Natural killer cell (primary cell): ENCODE measurements around the gene FTCD. TPM values are rescaled to one million over a fixed set of nuclear protein-coding genes. Genes with fewer than 3 reads are reported as not detected.
"Not testable (repeated sequence)": the region's sequence is repeated elsewhere in the genome, so short reads cannot be mapped to it uniquely, and the experiment has no call there.

ENCODE experiments used
- ATAC-seq, 3 donors: fragments of 150-1000 bp in 2 of 3; fragments of 200-7000 bp in 1 of 3; cut with Tn5 transposase; 1 replicate in 1 of 3; 2 replicates in 2 of 3; pipeline ENCODE4 v1.10.0; 2021; ENCODE audit warnings: mild to moderate bottlenecking in 2 of 3, moderate library complexity in 2 of 3
- DNase-seq, 2 donors: peaks; one replicate each; pipeline versions ENCODE4 v3.0.0 to v3.0.0-alpha.2; 2013 to 2021; ENCODE audit warnings: mixed read lengths in 1 of 2
- H3K27ac ChIP-seq: one replicate; pipeline ENCODE4 v1.5.1; 2013; ENCODE audit warnings: mild to moderate bottlenecking, low read length
- H3K27me3 ChIP-seq: one replicate; pipeline ENCODE4 v1.6.1; 2013; ENCODE audit warnings: low read length; ENCODE audit not compliant: control insufficient read depth, insufficient read depth
- H3K36me3 ChIP-seq: one replicate; pipeline ENCODE4 v1.6.1; 2013; ENCODE audit warnings: low read length; ENCODE audit not compliant: control insufficient read depth, insufficient read depth
- H3K4me1 ChIP-seq: one replicate; pipeline ENCODE4 v1.6.1; 2013; ENCODE audit warnings: low read length; ENCODE audit not compliant: control insufficient read depth, insufficient read depth
- H3K4me3 ChIP-seq: one replicate; pipeline ENCODE4 v1.5.1; 2013; ENCODE audit warnings: low read length
- H3K9me3 ChIP-seq: one replicate; pipeline ENCODE4 v1.6.1; 2013; ENCODE audit warnings: low read length; ENCODE audit not compliant: control insufficient read depth, insufficient read depth
- H3K27ac Mint-ChIP-seq, 2 donors: one replicate each; pipeline ENCODE4 v1.8.0; 2022; ENCODE audit warnings: mild to moderate bottlenecking in 2 of 2, mixed read lengths in 2 of 2, moderate library complexity in 1 of 2
- H3K27me3 Mint-ChIP-seq, 2 donors: one replicate each; pipeline ENCODE4 v1.8.0; 2022; ENCODE audit warnings: low read depth in 2 of 2, mixed read lengths in 2 of 2
- H3K36me3 Mint-ChIP-seq: one replicate; pipeline ENCODE4 v1.8.0; 2022; ENCODE audit warnings: mixed read lengths
- H3K4me1 Mint-ChIP-seq, 2 donors: one replicate each; pipeline ENCODE4 v1.8.0; 2022; ENCODE audit warnings: mixed read lengths in 2 of 2
- H3K4me3 Mint-ChIP-seq: one replicate; pipeline ENCODE4 v1.8.0; 2022; ENCODE audit warnings: mild to moderate bottlenecking, moderate library complexity, mixed read lengths
- H3K9me3 Mint-ChIP-seq, 2 donors: one replicate each; pipeline ENCODE4 v1.8.0; 2022; ENCODE audit warnings: mixed read lengths in 2 of 2
- WGBS: methylation state at CpG from one replicate; pipeline ENCODE4 v1.1.7; 2013; ENCODE audit warnings: missing lambda C conversion rate; ENCODE audit not compliant: insufficient coverage; 5-methylcytosine and 5-hydroxymethylcytosine counted together
- intact Hi-C: fragments of 100-400 bp; cut with micrococcal nuclease; formaldehyde crosslinking; loops from one replicate; pipeline ENCODE4 v1.14.2; 2022
- total RNA-seq, 4 donors: library from RNA; stranded (reverse); fragments of 120-200 nt in 1 of 4; gene quantifications; one replicate each; pipeline versions ENCODE4 v1.2.3 to v1.2.4, GENCODE V29; 2013 to 2022
- TF ChIP-seq, protein P1 (sequence below): fragments of 200-600 bp; IDR thresholded peaks from one replicate; pipeline ENCODE4 v1.8.0; 2022; ENCODE audit warnings: antibody characterized with exemption

FTCD gene
- total RNA-seq, 3 donors from 2014 or later (not counting 1 experiment from before 2014, with no cell fraction given) = 0.34 TPM; not detected in 2

DNA sequence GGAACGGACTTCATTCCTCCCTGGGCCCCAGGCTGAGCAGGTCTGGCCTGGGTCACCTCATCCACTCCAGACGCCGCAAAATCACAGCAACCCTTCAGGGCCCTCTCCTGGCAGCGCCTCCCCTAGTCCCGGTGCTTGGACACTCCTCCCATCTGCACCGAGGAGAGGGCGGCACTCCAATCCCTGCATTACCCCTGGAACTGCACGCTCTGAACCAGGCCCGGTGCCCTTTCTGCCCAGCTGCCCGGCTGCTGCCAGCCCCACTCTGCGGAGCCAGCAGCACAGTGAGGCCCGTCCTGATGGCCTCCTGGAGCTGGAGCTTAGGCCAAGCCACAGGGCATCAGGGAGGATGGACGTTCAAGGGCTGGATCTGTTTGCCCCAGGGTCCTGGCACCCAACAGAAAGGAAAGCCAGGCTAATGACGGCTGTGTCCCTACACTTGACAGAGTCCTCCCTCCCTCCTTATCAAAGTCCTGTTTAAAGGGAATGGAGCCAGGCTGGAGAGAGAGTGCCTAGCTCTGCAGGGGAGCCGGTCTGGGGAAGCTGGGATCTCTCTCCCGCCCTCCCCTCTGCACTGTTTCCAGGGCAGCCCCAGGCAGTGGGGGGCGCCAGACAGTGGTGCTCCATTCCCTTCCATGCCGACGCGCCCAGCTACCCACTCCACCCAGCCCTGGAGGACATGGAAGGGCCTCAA, 44.7 kb downstream of the FTCD start:
- H3K36me3 ChIP-seq = no peaks in the 10 kb centered on the region
- Mint-ChIP-seq H3K27ac (no peak overlapping the region), H3K4me1 (no peaks in the 10 kb centered on the region), H3K9me3 (peaks cover 0 to 9% of the 10 kb centered on the region in 2 donors), H3K4me3 (no peak overlapping the region), H3K27me3 (peaks cover 0 to 9% of the 10 kb centered on the region in 2 donors), H3K36me3 (no peaks in the 10 kb centered on the region)
- ATAC-seq (no peak), DNase-seq (no peak)
- no peak overlapping the region for H3K27ac ChIP-seq
- TF ChIP-seq, protein P1, sequence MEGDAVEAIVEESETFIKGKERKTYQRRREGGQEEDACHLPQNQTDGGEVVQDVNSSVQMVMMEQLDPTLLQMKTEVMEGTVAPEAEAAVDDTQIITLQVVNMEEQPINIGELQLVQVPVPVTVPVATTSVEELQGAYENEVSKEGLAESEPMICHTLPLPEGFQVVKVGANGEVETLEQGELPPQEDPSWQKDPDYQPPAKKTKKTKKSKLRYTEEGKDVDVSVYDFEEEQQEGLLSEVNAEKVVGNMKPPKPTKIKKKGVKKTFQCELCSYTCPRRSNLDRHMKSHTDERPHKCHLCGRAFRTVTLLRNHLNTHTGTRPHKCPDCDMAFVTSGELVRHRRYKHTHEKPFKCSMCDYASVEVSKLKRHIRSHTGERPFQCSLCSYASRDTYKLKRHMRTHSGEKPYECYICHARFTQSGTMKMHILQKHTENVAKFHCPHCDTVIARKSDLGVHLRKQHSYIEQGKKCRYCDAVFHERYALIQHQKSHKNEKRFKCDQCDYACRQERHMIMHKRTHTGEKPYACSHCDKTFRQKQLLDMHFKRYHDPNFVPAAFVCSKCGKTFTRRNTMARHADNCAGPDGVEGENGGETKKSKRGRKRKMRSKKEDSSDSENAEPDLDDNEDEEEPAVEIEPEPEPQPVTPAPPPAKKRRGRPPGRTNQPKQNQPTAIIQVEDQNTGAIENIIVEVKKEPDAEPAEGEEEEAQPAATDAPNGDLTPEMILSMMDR = no peak
- intact Hi-C loops = no loop called here
- H3K4me3 ChIP-seq = no peak overlapping the region
- H3K27me3 ChIP-seq = no peaks in the 10 kb centered on the region
- peaks cover 4% of the 10 kb centered on the region for H3K9me3 ChIP-seq
- WGBS = 91% methylated on average over 19 of the region's 20 CpGs
- no peaks in the 10 kb centered on the region for H3K4me1 ChIP-seq

DNA sequence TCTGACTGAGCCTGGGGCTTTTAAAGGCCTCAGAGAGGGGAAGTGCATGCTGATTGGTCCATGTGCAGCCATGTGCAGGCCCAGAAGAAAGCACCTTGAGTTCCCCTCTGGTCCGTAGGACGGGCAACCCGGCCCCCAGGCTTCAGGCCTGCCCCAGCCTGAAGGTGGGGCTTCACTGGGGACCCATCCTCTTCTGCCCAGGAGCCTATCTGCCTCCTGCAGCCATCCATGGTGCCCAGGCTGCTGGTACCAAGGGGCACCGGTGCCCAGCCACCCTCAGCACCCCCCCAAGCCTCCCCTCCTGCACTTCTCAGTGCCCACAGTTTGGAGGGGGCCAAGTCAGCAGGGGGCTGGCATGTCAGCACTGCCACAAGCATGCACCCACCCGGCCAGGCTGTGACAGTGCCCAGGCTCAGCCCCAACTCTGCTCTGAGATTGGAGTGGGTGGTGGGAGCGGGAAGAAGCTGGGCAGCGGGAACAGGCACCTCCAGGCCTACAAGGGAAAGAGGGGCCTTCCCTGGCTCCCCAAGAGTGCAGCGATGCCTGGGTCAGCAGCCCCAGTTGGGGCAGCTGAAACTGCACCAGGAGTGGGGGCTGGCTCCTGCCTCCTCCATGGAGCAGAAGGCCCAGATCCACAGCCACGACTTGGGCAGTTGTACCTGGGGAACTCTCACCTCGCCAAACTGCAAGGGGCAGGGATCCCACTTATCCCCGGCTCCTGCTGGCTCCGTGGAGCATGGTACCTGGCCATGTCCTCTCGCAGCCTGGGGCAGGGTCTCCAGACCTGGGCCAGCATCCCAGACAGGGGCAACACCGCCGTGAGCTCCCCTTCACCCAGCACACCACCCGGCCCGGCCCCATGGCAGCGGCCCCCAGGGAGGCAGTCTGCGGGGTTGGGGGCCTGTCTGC, 45.8 kb downstream of the FTCD start:
- Histone ChIP-seq H3K36me3 (no peaks in the 10 kb centered on the region), H3K4me3 (no peak overlapping the region), H3K27ac (no peak overlapping the region), H3K27me3 (no peaks in the 10 kb centered on the region), H3K9me3 (no peaks in the 10 kb centered on the region), H3K4me1 (no peaks in the 10 kb centered on the region)
- intact Hi-C loops = no loop called here
- Mint-ChIP-seq H3K27me3 (peaks cover 3 to 15% of the 10 kb centered on the region in 2 donors), H3K4me3 (no peak overlapping the region), H3K36me3 (peaks cover 2% of the 10 kb centered on the region), H3K27ac (no peak overlapping the region), H3K9me3 (peaks cover 0 to 9% of the 10 kb centered on the region in 2 donors), H3K4me1 (no peaks in the 10 kb centered on the region)
- TF ChIP-seq, protein P1 = no peak
- 89% methylated on average over 19 of the region's 19 CpGs for WGBS
- DNase-seq = peak in 1 of 2 donors; percentile 7
- no peak for ATAC-seq

DNA sequence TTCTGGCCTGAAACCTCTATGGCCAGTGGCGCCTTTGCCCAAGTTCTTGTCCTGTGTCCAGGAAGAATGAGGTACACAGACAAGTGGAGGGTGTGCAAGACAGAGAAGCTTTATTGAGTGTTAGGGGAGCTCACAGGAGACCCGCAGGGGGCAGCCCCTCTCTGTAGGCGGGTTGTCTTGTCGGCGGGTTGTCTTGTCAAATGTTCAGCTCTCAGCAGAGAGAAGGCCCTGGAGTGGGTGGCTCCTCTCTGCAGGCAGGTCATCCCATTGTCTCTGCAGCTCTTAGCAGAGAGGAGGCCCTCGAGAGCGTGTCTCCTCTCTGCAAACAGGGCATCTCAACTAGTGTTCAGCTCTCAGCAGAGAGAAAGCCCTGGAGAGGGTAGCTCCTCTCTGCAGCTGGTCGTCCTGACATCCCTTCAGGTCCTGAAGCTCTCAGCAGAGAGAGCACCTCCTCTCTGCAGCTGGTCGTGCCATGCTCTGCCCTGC, 46.5 kb downstream of the FTCD start:
- Histone ChIP-seq H3K27me3 (peaks cover 2% of the 10 kb centered on the region), H3K4me3 (no peak overlapping the region), H3K4me1 (no peaks in the 10 kb centered on the region), H3K9me3 (no peaks in the 10 kb centered on the region), H3K36me3 (no peaks in the 10 kb centered on the region), H3K27ac (no peak overlapping the region)
- intact Hi-C loops = no loop called here
- Mint-ChIP-seq H3K4me1 (no peaks in the 10 kb centered on the region), H3K27ac (no peak overlapping the region), H3K9me3 (peaks cover 2 to 11% of the 10 kb centered on the region in 2 donors), H3K4me3 (no peak overlapping the region), H3K36me3 (peaks cover 9% of the 10 kb centered on the region), H3K27me3 (peaks cover 10 to 22% of the 10 kb centered on the region in 2 donors)
- peak in 1 of 2 donors; percentile 4 for DNase-seq
- no peak for ATAC-seq
- 76% methylated on average over 9 of the region's 9 CpGs for WGBS
- TF ChIP-seq, protein P1 = no peak

DNA sequence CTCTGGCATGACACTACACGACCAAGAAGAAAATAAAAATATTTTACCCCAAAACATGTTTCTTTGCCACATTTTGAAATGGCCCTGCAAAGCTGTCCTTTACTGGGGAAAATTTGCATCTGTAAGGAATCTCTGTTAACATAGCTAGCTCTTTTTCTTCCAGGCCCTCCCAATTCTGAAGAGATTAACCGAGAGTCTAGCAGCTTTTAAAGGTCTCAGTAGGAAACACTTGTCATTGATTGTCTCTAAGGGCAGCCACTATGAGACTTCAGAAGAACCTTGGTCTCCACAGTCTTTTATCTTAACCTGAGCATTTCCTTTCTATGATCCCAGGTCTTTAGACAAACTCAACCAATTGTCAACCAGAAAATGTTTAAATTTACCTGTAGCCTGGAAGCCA, 48.0 kb downstream of the FTCD start:
- peaks cover 23% of the 10 kb centered on the region for H3K36me3 Mint-ChIP-seq
- H3K4me3 Mint-ChIP-seq, H3K36me3 ChIP-seq, H3K9me3 ChIP-seq, intact Hi-C loops, H3K4me1 ChIP-seq, H3K27ac ChIP-seq, ATAC-seq, H3K27ac Mint-ChIP-seq, DNase-seq, H3K27me3 ChIP-seq, H3K4me3 ChIP-seq, H3K4me1 Mint-ChIP-seq: not testable (repeated sequence)
- peaks cover 25 to 33% of the 10 kb centered on the region in 2 donors for H3K27me3 Mint-ChIP-seq
- peaks cover 2 to 13% of the 10 kb centered on the region in 2 donors for H3K9me3 Mint-ChIP-seq
- WGBS = 89% methylated on average over 2 of the region's 2 CpGs
